Measurements from ENCODE around the gene ENTR1.

- peak; percentile 94 to 99 (median 98) for TF ChIP-seq CTCF (IDR thresholded peaks at IDR 0.05)
- TF ChIP-seq POLR2A (IDR thresholded peaks at IDR 0.05) = peak; percentile 45
- peak; percentile 75 for TF ChIP-seq POLR2AphosphoS5 (IDR thresholded peaks at IDR 0.05)
Observed at GRCh38 chr9:136400038-136400834, 10.2 kb downstream of the ENTR1 start, which contains the start of gene SNAPC4.
